Esophagus (tissue), 2 donors: ENCODE results near the gene POU6F1. TPM values are rescaled to one million over a fixed set of nuclear protein-coding genes. Genes with fewer than 3 reads are reported as not detected.
A peak's percentile ranks its signal among the peaks of the same experiment; 100 is the strongest.

Source experiments
- H3K27ac ChIP-seq, 2 donors: one replicate each; pipeline ENCODE4 v1.5.1; 2013; ENCODE audit warnings: low read depth in 2 of 2, mild to moderate bottlenecking in 2 of 2, inconsistent platforms in 1 of 2, low read length in 1 of 2, moderate library complexity in 1 of 2
- H3K27me3 ChIP-seq, 2 donors: one replicate each; pipeline ENCODE4 v1.6.1; 2013; ENCODE audit warnings: low read length in 2 of 2, control low read depth in 1 of 2, mild to moderate bottlenecking in 1 of 2; ENCODE audit not compliant: insufficient read depth in 2 of 2, control insufficient read depth in 1 of 2
- H3K36me3 ChIP-seq, 2 donors: one replicate each; pipeline ENCODE4 v1.6.1; 2013; ENCODE audit warnings: low read length in 1 of 2; ENCODE audit not compliant: control insufficient read depth in 2 of 2, insufficient read depth in 2 of 2
- H3K4me1 ChIP-seq, 2 donors: one replicate each; pipeline ENCODE4 v1.6.1; 2013; ENCODE audit warnings: low read length in 1 of 2; ENCODE audit not compliant: control insufficient read depth in 2 of 2, insufficient read depth in 2 of 2
- H3K4me3 ChIP-seq, 2 donors: one replicate each; pipeline ENCODE4 v1.5.1; 2013; ENCODE audit warnings: low read length in 2 of 2, mild to moderate bottlenecking in 2 of 2, low read depth in 1 of 2, moderate library complexity in 1 of 2
- H3K9me3 ChIP-seq, 2 donors: one replicate each; pipeline ENCODE4 v1.6.1; 2013; ENCODE audit warnings: mild to moderate bottlenecking in 2 of 2, low read depth in 1 of 2, low read length in 1 of 2, moderate library complexity in 1 of 2; ENCODE audit not compliant: control insufficient read depth in 2 of 2, insufficient read depth in 1 of 2
- WGBS, 2 donors: extraction: QIAGEN DNeasy Blood & Tissue Kit; methylation state at CpG; one replicate each; pipeline ENCODE4 v1.1.7; 2013; 5-methylcytosine and 5-hydroxymethylcytosine counted together
- polyA plus RNA-seq, 2 donors: library from polyadenylated mRNA; stranded (reverse); fragments of 200-250 nt; gene quantifications; one replicate each; pipeline ENCODE4 v1.2.3, GENCODE V29; 2013
- donor health status: healthy with polysubstance abuse.
- donor health status: Bipolar disorder and iron deficiency.

Gene POU6F1
- polyA plus RNA-seq, 2 donors = 2.5 to 3.6 TPM

- Histone ChIP-seq H3K27me3 (no peaks in the 10 kb centered on the region), H3K4me3 (peak overlapping the region; percentile 65 to 70), H3K27ac (peak overlapping the region; percentile 82 to 91), H3K4me1 (peaks cover 3% of the 10 kb centered on the region in 2 donors), H3K36me3 (no peaks in the 10 kb centered on the region), H3K9me3 (no peaks in the 10 kb centered on the region)
- 38 to 51% methylated on average over 10 of the region's 10 CpGs for WGBS, 2 donors
Observed at GRCh38 chr12:51218607-51219161, 822 bp upstream of the POU6F1 start.

- WGBS, 2 donors = 1% methylated on average over 72 to 81 of the region's 81 CpGs
- peak overlapping the region; percentile 84 to 91 for H3K27ac ChIP-seq
Observed at GRCh38 chr12:51217133-51217967, 512 bp downstream of the POU6F1 start.

DNA sequence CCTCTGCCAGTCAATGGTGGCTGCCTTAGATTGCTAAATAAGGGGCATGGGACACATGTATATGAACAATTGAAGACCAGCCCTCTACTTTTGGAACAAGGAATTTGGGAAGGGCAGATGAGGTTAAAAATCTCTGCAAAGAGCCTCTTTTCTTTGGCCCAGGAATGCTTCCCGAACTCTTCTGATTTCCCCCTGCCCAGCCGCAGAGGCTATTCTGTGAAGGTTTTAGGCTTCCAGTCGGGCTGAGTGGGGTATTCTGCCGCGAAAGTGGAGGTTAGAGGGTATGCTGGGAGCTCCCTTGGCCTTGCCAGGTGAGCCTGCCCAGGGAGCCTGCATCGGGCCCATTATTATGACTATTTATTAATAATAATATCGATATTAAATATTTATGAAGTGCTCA lies 1.2 kb downstream of the POU6F1 start:
- Histone ChIP-seq H3K4me1 (peaks cover 3% of the 10 kb centered on the region in 2 donors), H3K27me3 (no peaks in the 10 kb centered on the region), H3K27ac (peak overlapping the region in 1 of 2 donors; percentile 53), H3K9me3 (no peaks in the 10 kb centered on the region), H3K4me3 (peak overlapping the region; percentile 33 to 70), H3K36me3 (no peaks in the 10 kb centered on the region)
- 32 to 39% methylated on average over 7 of the region's 7 CpGs for WGBS, 2 donors

More at GRCh38 chr12:51217133-51217967, 512 bp downstream of the POU6F1 start:
- peaks cover 3% of the 10 kb centered on the region in 2 donors for H3K4me1 ChIP-seq
- no peaks in the 10 kb centered on the region for H3K9me3 ChIP-seq
- H3K36me3 ChIP-seq = no peaks in the 10 kb centered on the region
- H3K4me3 ChIP-seq = peak overlapping the region; percentile 65 to 70
- H3K27me3 ChIP-seq = no peaks in the 10 kb centered on the region

DNA sequence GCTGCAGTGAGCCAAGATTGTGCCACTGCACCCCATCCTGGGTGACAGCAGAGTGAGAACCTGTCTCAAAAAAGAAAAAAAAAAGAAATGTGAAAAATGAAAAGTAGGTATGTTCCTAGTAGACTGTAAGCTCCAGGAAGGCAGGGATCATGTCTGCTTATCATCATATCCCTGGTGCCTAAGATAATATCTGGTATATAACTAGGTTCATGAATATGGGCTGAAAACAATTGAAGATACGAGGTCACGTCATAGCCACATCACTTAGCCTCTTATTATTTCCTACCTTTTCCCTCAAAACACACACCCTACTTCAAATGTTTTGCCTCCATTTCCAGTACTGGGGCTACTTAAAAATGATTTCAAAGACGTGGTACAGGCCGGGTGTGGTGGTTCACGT lies 3.0 kb downstream of the POU6F1 start:
- WGBS, 2 donors = 92 to 96% methylated on average over 5 of the region's 5 CpGs
- peaks cover 3% of the 10 kb centered on the region in 2 donors for H3K4me1 ChIP-seq
- no peaks in the 10 kb centered on the region for H3K36me3 ChIP-seq
- no peak overlapping the region for H3K4me3 ChIP-seq
- H3K9me3 ChIP-seq = no peaks in the 10 kb centered on the region
- no peak overlapping the region for H3K27ac ChIP-seq
- H3K27me3 ChIP-seq = no peaks in the 10 kb centered on the region

- no peaks in the 10 kb centered on the region for H3K36me3 ChIP-seq
- H3K9me3 ChIP-seq = no peaks in the 10 kb centered on the region
- H3K27me3 ChIP-seq = no peaks in the 10 kb centered on the region
- no peaks in the 10 kb centered on the region for H3K4me1 ChIP-seq
- no peak overlapping the region for H3K4me3 ChIP-seq
- WGBS, 2 donors = 56 to 67% methylated on average over 2 of the region's 2 CpGs
- no peak overlapping the region for H3K27ac ChIP-seq
Observed at GRCh38 chr12:51210690-51211395, 7.0 kb downstream of the POU6F1 start.

GRCh38 chr12:51209259-51209658 lies 8.6 kb downstream of the POU6F1 start:
- no peak overlapping the region for H3K27ac ChIP-seq
- H3K36me3 ChIP-seq = no peaks in the 10 kb centered on the region
- no peak overlapping the region for H3K4me3 ChIP-seq
- 95 to 97% methylated on average over 2 of the region's 2 CpGs for WGBS, 2 donors
- no peaks in the 10 kb centered on the region for H3K27me3 ChIP-seq
- H3K9me3 ChIP-seq = peaks cover 0 to 2% of the 10 kb centered on the region in 2 donors
- H3K4me1 ChIP-seq = no peaks in the 10 kb centered on the region

DNA sequence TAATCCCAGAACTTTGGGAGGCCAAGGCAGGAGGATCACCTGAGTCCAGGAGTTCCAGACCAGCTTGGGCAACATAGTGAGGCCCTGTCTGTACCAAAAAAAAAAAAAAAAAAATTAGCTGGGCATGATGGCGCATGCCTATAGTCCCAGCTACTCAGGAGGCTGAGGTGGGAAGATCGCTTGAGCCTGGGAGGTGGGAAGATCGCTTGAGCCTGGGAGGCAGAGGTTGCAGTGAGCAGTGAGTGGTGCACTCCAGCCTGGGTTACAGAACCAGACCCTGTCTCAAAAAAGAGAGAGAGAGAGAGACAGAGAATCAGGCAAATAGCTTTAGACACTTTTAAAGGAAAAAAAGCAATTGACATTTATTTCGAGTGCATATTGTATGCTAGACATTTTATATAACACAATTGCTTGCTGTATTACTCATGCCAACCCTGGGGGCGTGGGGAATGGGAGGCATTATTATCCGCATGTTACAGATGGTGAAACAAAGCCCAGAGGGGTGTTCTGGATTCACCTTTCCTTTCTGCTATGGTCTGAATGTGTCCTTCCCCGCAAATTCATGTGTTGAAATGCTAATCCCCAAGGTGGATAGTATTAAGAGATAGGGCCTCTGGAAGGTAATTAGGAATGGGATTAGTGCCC lies 9.7 kb downstream of the POU6F1 start:
- Histone ChIP-seq H3K4me3 (no peak overlapping the region), H3K27ac (no peak overlapping the region), H3K27me3 (no peaks in the 10 kb centered on the region), H3K36me3 (peaks cover 0 to 5% of the 10 kb centered on the region in 2 donors), H3K9me3 (peaks cover 0 to 2% of the 10 kb centered on the region in 2 donors), H3K4me1 (no peaks in the 10 kb centered on the region)
- 74 to 80% methylated on average over 7 of the region's 7 CpGs for WGBS, 2 donors

GRCh38 chr12:51205350-51205749 lies 12.5 kb downstream of the POU6F1 start:
- Histone ChIP-seq H3K4me1 (no peaks in the 10 kb centered on the region), H3K9me3 (peaks cover 0 to 2% of the 10 kb centered on the region in 2 donors), H3K36me3 (peaks cover 0 to 5% of the 10 kb centered on the region in 2 donors), H3K27me3 (no peaks in the 10 kb centered on the region), H3K27ac (no peak overlapping the region), H3K4me3 (no peak overlapping the region)
- 86 to 90% methylated on average over 6 of the region's 6 CpGs for WGBS, 2 donors

DNA sequence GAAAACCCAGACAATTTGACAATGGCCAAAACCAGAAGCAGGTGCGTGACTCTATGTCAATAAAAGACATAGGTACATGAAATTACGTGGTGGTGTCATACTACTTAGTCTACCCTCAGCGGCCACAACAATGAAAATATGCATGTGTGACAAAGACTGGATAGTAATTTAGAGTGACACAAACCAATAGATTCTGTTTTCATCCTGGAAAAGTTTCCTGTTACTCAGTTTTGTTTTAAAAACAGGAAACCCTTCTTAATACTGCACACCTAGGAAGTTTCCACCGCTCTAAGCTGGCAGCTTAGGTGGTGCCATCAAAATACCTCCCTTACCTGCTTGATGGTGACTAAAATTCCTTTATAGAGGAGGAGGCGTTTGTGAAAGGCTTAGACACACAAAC lies 15.1 kb downstream of the POU6F1 start:
- WGBS, 2 donors = 85 to 89% methylated on average over 5 of the region's 5 CpGs
- peaks cover 0 to 8% of the 10 kb centered on the region in 2 donors for H3K36me3 ChIP-seq
- H3K27me3 ChIP-seq = no peaks in the 10 kb centered on the region
- no peaks in the 10 kb centered on the region for H3K4me1 ChIP-seq
- no peak overlapping the region for H3K4me3 ChIP-seq
- peaks cover 0 to 2% of the 10 kb centered on the region in 2 donors for H3K9me3 ChIP-seq
- H3K27ac ChIP-seq = no peak overlapping the region
